Fibroblast of lung (primary cell): Measurements from ENCODE around the gene CATSPERZ.

ENCODE experiments used
- EZH2 ChIP-seq: IDR thresholded peaks from 2 replicates; pipeline ENCODE4 v1.5.1; 2012; ENCODE audit warnings: low read length, control low read depth, mild to moderate bottlenecking; ENCODE audit errors: missing control alignments
- TF ChIP-seq, protein P1 (sequence below), 2 donors: IDR thresholded peaks in 1 of 2; conservative IDR thresholded peaks in 1 of 2; 1 replicate in 1 of 2; 2 replicates in 1 of 2; pipeline ENCODE4 v1.5.1; 2011 to 2012; ENCODE audit warnings: low read length in 2 of 2, control low read depth in 1 of 2, inconsistent platforms in 1 of 2, low read depth in 1 of 2, mild to moderate bottlenecking in 1 of 2

DNA sequence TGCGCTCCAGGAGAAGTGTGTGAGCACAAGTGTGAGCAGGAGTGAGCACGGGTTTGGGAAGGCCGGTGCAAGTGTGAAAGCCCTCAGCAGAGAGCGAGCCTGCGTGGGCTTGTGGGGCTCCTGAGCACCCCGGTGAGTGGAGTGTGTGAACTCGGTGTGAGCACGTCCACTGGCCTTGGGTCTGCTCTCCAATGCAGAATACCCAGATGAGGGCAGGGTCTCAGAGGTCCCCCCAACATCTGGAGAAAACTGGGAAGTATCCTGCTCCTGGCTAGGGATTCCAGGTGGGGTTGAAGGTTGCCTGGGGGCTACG is 6.4 kb downstream of the CATSPERZ start:
- TF ChIP-seq, protein P1, sequence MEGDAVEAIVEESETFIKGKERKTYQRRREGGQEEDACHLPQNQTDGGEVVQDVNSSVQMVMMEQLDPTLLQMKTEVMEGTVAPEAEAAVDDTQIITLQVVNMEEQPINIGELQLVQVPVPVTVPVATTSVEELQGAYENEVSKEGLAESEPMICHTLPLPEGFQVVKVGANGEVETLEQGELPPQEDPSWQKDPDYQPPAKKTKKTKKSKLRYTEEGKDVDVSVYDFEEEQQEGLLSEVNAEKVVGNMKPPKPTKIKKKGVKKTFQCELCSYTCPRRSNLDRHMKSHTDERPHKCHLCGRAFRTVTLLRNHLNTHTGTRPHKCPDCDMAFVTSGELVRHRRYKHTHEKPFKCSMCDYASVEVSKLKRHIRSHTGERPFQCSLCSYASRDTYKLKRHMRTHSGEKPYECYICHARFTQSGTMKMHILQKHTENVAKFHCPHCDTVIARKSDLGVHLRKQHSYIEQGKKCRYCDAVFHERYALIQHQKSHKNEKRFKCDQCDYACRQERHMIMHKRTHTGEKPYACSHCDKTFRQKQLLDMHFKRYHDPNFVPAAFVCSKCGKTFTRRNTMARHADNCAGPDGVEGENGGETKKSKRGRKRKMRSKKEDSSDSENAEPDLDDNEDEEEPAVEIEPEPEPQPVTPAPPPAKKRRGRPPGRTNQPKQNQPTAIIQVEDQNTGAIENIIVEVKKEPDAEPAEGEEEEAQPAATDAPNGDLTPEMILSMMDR (conservative IDR thresholded peaks at IDR 0.05 in 1 of 2, IDR thresholded peaks at IDR 0.05 in 1 of 2; ENCODE audit: low read depth in 1 of 2, low read length in 2 of 2) = no peak
- no peak for TF ChIP-seq EZH2
